HG02642 (cell line): Measurements from ENCODE around the gene ZNF600.
"Not testable (repeated sequence)": the region's sequence is repeated elsewhere in the genome, so short reads cannot be mapped to it uniquely, and the experiment has no call there.

Experiments
- ATAC-seq: cut with Tn5 transposase; IDR thresholded peaks from one replicate; pipeline ENCODE4 v1.9.1; 2021; ENCODE audit warnings: mild to moderate bottlenecking; ENCODE audit not compliant: unreplicated experiment, poor library complexity

ZNF600 gene

GRCh38 chr19:52742516-52742915 is 44.1 kb downstream of the ZNF600 start:
- no peak for ATAC-seq

GRCh38 chr19:52741951-52742485 is 44.6 kb downstream of the ZNF600 start:
- no peak for ATAC-seq

- ATAC-seq = not testable (repeated sequence)
Measured at GRCh38 chr19:52741371-52741770, 45.2 kb downstream of the ZNF600 start.

GRCh38 chr19:52739576-52739975 is 47.0 kb downstream of the ZNF600 start:
- no peak for ATAC-seq

- ATAC-seq = no peak
Measured at GRCh38 chr19:52735734-52736133, 50.9 kb downstream of the ZNF600 start.

- peak; percentile 92 for ATAC-seq
Measured at GRCh38 chr19:52734893-52735661, 51.5 kb downstream of the ZNF600 start, which contains the start of gene ZNF611. Gene ZNF611, minus strand, starts transcription at chr19:52735044. Its CDS starts 19,150 bp downstream, at chr19:52715894.

- peak; percentile 31 for ATAC-seq
Measured at GRCh38 chr19:52734331-52734892, 52.2 kb downstream of the ZNF600 start.

GRCh38 chr19:52726051-52726450 is 60.5 kb downstream of the ZNF600 start:
- not testable (repeated sequence) for ATAC-seq

- ATAC-seq = no peak
Measured at GRCh38 chr19:52725528-52725961, 61.0 kb downstream of the ZNF600 start.

- no peak for ATAC-seq
Measured at GRCh38 chr19:52724701-52725514, 61.7 kb downstream of the ZNF600 start.

- not testable (repeated sequence) for ATAC-seq
Measured at GRCh38 chr19:52723907-52724598, 62.5 kb downstream of the ZNF600 start.

- ATAC-seq = no peak
Measured at GRCh38 chr19:52722062-52723003, 64.3 kb downstream of the ZNF600 start.

- not testable (repeated sequence) for ATAC-seq
Measured at GRCh38 chr19:52720541-52720940, 66.0 kb downstream of the ZNF600 start.

- no peak for ATAC-seq
Measured at GRCh38 chr19:52716522-52716921, 70.1 kb downstream of the ZNF600 start.

GRCh38 chr19:52715902-52716301 is 70.7 kb downstream of the ZNF600 start:
- ATAC-seq = not testable (repeated sequence)

- ATAC-seq = not testable (repeated sequence)
Measured at GRCh38 chr19:52715330-52715729, 71.3 kb downstream of the ZNF600 start.
